Measurements from ENCODE around the gene COL6A2. TPM values are rescaled to one million over a fixed set of nuclear protein-coding genes. Genes with fewer than 3 reads are reported as not detected.

COL6A2 gene
- total RNA-seq, 1 experiment from 2014 or later, result 87.0 TPM

GRCh38 chr21:46160657-46160906 is 62.7 kb downstream of the COL6A2 start:
- Histone ChIP-seq H3K4me1 (ENCODE audit: control insufficient read depth in 1 of 2, insufficient read depth in 2 of 2, low read length in 2 of 2) (no peaks in the 10 kb centered on the region), H3K79me2 (ENCODE audit: insufficient read depth, low read length) (no peaks in the 10 kb centered on the region), H2AFZ (ENCODE audit: low read depth, low read length, poor library complexity, severe bottlenecking) (no peak overlapping the region), H3K4me2 (ENCODE audit: low read length) (no peak overlapping the region), H3K4me3 (replicated peaks in 1 of 2; ENCODE audit: low read depth in 1 of 2, low read length in 2 of 2) (no peak overlapping the region), H3K27ac (ENCODE audit: low read depth, low read length) (no peak overlapping the region), H4K20me1 (ENCODE audit: insufficient read depth) (no peaks in the 10 kb centered on the region), H3K9ac (ENCODE audit: low read length) (no peak overlapping the region), H3K27me3 (ENCODE audit: insufficient read depth, low read length) (peaks cover 5% of the 10 kb centered on the region; the same call in 1 of the 2 replicates), H3K9me2 (ENCODE audit: insufficient read depth) (no peaks in the 10 kb centered on the region), H3K9me3 (ENCODE audit: control insufficient read depth in 1 of 2, insufficient read depth in 1 of 2, low read depth in 1 of 2, low read length in 2 of 2) (no peaks in the 10 kb centered on the region), H3K36me3 (ENCODE audit: control insufficient read depth in 1 of 2, insufficient read depth in 2 of 2, low read length in 2 of 2) (no peaks in the 10 kb centered on the region)
- ATAC-seq (no peak), DNase-seq (ENCODE audit: low read depth, low spot score) (no peak)
- ChIA-PET CTCF (interaction anchor here (1.3 kb wide), 1 partner anchor 17 kb away, joined by 3 read pairs; no protein-coding TSS in a partner anchor), POLR2A (no interaction called here), RAD21 (ENCODE audit: low non-redundant PET in 1 of 2, low total read pairs in 2 of 2, uncharacterized antibody in 2 of 2, unreplicated experiment in 2 of 2) (no interaction called here)
- intact Hi-C loops (cut with micrococcal nuclease), result no loop called here
- BruUV-seq (replicated peaks), result no TSS peak
- no peak for TF ChIP-seq CBX3 (IDR thresholded peaks at IDR 0.05; ENCODE audit: low read depth)
- no peak for TF ChIP-seq RAD21 (IDR thresholded peaks at IDR 0.05; ENCODE audit: low read depth)
- no peak for TF ChIP-seq ELF1 (IDR thresholded peaks at IDR 0.05; ENCODE audit: borderline replicate concordance, low read depth)
- TF ChIP-seq YY1 (IDR thresholded peaks at IDR 0.05; ENCODE audit: extremely low read depth, insufficient replicate concordance, low read depth, low read length), result no peak
- TF ChIP-seq SP1 (IDR thresholded peaks at IDR 0.05; ENCODE audit: low read depth), result no peak
- no peak for TF ChIP-seq FOSL1 (IDR thresholded peaks at IDR 0.05; ENCODE audit: low read depth)

GRCh38 chr21:46160907-46161632 is 63.2 kb downstream of the COL6A2 start:
- CTCF ChIA-PET, result interaction anchor here (1.3 kb wide), 1 partner anchor 18 kb away, joined by 3 read pairs; no protein-coding TSS in a partner anchor
- Histone ChIP-seq H2AFZ (ENCODE audit: low read depth, low read length, poor library complexity, severe bottlenecking) (no peak overlapping the region), H3K9me3 (ENCODE audit: control insufficient read depth in 1 of 2, insufficient read depth in 1 of 2, low read depth in 1 of 2, low read length in 2 of 2) (no peaks in the 10 kb centered on the region), H4K20me1 (ENCODE audit: insufficient read depth) (no peaks in the 10 kb centered on the region), H3K27ac (ENCODE audit: low read depth, low read length) (no peak overlapping the region), H3K9me2 (ENCODE audit: insufficient read depth) (no peaks in the 10 kb centered on the region), H3K27me3 (ENCODE audit: insufficient read depth, low read length) (peaks cover 9% of the 10 kb centered on the region; the same call in 1 of the 2 replicates), H3K36me3 (ENCODE audit: control insufficient read depth in 1 of 2, insufficient read depth in 2 of 2, low read length in 2 of 2) (no peaks in the 10 kb centered on the region), H3K4me2 (ENCODE audit: low read length) (no peak overlapping the region), H3K9ac (ENCODE audit: low read length) (no peak overlapping the region), H3K4me3 (replicated peaks in 1 of 2; ENCODE audit: low read depth in 1 of 2, low read length in 2 of 2) (no peak overlapping the region), H3K79me2 (ENCODE audit: insufficient read depth, low read length) (no peaks in the 10 kb centered on the region), H3K4me1 (ENCODE audit: control insufficient read depth in 1 of 2, insufficient read depth in 2 of 2, low read length in 2 of 2) (no peaks in the 10 kb centered on the region)
- intact Hi-C loops (cut with micrococcal nuclease), result no loop called here
- no peak for DNase-seq (ENCODE audit: low read depth, low spot score)
- BruUV-seq (replicated peaks), result no TSS peak
- 0 out of 2 replicates have a peak, but pooled peaks have one; percentile 32 for ATAC-seq
- TF ChIP-seq SP1 (IDR thresholded peaks at IDR 0.05; ENCODE audit: low read depth), result no peak
- no peak for TF ChIP-seq ZNF274 (IDR thresholded peaks at IDR 0.05; ENCODE audit: low read depth, low read length)
- no peak for TF ChIP-seq CTCF (IDR thresholded peaks at IDR 0.05 in 2 of 3, conservative IDR thresholded peaks at IDR 0.05 in 1 of 3; ENCODE audit: borderline replicate concordance in 1 of 3, insufficient read depth in 1 of 3, low read depth in 2 of 3, low read length in 2 of 3)
- TF ChIP-seq EGR1 (IDR thresholded peaks at IDR 0.05; ENCODE audit: low read depth), result no peak
- no peak for TF ChIP-seq YY1 (IDR thresholded peaks at IDR 0.05; ENCODE audit: extremely low read depth, insufficient replicate concordance, low read depth, low read length)
- TF ChIP-seq REST (IDR thresholded peaks at IDR 0.05; ENCODE audit: low read depth), result no peak
- TF ChIP-seq POLR2AphosphoS5 (IDR thresholded peaks at IDR 0.05; ENCODE audit: low read depth, low read length), result no peak
- no peak for TF ChIP-seq ELF1 (IDR thresholded peaks at IDR 0.05; ENCODE audit: borderline replicate concordance, low read depth)
- no peak for TF ChIP-seq SIN3A (IDR thresholded peaks at IDR 0.05; ENCODE audit: low read depth)
- TF ChIP-seq EZH2 (IDR thresholded peaks at IDR 0.05), result no peak
- TF ChIP-seq FOSL1 (IDR thresholded peaks at IDR 0.05; ENCODE audit: low read depth), result no peak
- TF ChIP-seq CBX3 (IDR thresholded peaks at IDR 0.05; ENCODE audit: low read depth), result no peak
- no peak for TF ChIP-seq ATF3 (IDR thresholded peaks at IDR 0.05)
- RAD21 ChIA-PET (ENCODE audit: low non-redundant PET in 1 of 2, low total read pairs in 2 of 2, uncharacterized antibody in 2 of 2, unreplicated experiment in 2 of 2), result no interaction called here
- POLR2A ChIA-PET, result no interaction called here

All from HCT116 (cell line).